H1 (cell line): ENCODE data around the gene TEAD2. TPM values are rescaled to one million over a fixed set of nuclear protein-coding genes. Genes with fewer than 3 reads are reported as not detected.

Source experiments
- CTCF ChIA-PET: fragments of 300-600 bp; sonication (Branson Sonifier 250); formaldehyde crosslinking; loops from one replicate; lab custom pipeline; 2021; ENCODE audit not compliant: partially characterized antibody; lab: Charles Lee
- POLR2A ChIA-PET: fragments of 300-600 bp; sonication (Branson Sonifier 250); formaldehyde crosslinking; loops from one replicate; lab custom pipeline; 2021; ENCODE audit warnings: inconsistent platforms; ENCODE audit not compliant: partially characterized antibody; lab: Charles Lee
- DNase-seq, 2 experiments: peaks; one replicate each; pipeline versions ENCODE4 v3.0.0 to v3.0.0-alpha.2; 2010 to 2022; ENCODE audit warnings: low spot score in 2 of 2, low read depth in 1 of 2, mixed read lengths in 1 of 2
- FAIRE-seq: peaks from 2 replicates; lab custom pipeline; 2011; peaks lifted over from hg19 to GRCh38; lab: Jason Lieb, UNC
- H2AFZ ChIP-seq: 2 replicates; pipeline ENCODE4 v1.8.1; 2012; ENCODE audit warnings: low read length, inconsistent platforms
- H2AK5ac ChIP-seq: 2 replicates; pipeline ENCODE4 v1.6.1; 2013; ENCODE audit warnings: low read depth, low read length
- H2BK120ac ChIP-seq: replicated peaks from 2 replicates; pipeline ENCODE3; 2013; ENCODE audit warnings: low read depth, low read length, inconsistent platforms
- H2BK12ac ChIP-seq: 2 replicates; pipeline ENCODE4 v1.6.1; 2013; ENCODE audit warnings: low read depth, low read length
- H2BK15ac ChIP-seq: 2 replicates; pipeline ENCODE4 v1.6.1; 2013; ENCODE audit warnings: low read length
- H2BK20ac ChIP-seq: 2 replicates; pipeline ENCODE4 v1.6.1; 2013; ENCODE audit warnings: low read length
- H2BK5ac ChIP-seq: 2 replicates; pipeline ENCODE4 v1.6.1; 2013; ENCODE audit warnings: low read depth, low read length
- H3K14ac ChIP-seq: 2 replicates; pipeline ENCODE4 v1.6.1; 2013; ENCODE audit warnings: inconsistent platforms; ENCODE audit not compliant: insufficient read length
- H3K18ac ChIP-seq: 2 replicates; pipeline ENCODE4 v1.6.1; 2013; ENCODE audit warnings: low read length; ENCODE audit errors: extremely low read depth
- H3K23ac ChIP-seq: 2 replicates; pipeline ENCODE4 v1.6.1; 2013; ENCODE audit warnings: inconsistent platforms; ENCODE audit not compliant: insufficient read length
- H3K23me2 ChIP-seq: 2 replicates; pipeline ENCODE4 v1.6.1; 2013; ENCODE audit warnings: low read depth, low read length
- H3K27ac ChIP-seq: 2 replicates; pipeline ENCODE4 v1.6.1; 2011; ENCODE audit warnings: low read depth, low read length, inconsistent platforms
- H3K27me3 ChIP-seq, 4 experiments: replicated peaks in 1 of 4; 1 replicate in 1 of 4; 2 replicates in 3 of 4; pipeline versions ENCODE4 v1.6.1 to v1.8.1; 2011 to 2013; ENCODE audit warnings: low read length in 3 of 4, mild to moderate bottlenecking in 3 of 4, inconsistent platforms in 2 of 4, mixed read lengths in 2 of 4, moderate library complexity in 1 of 4; ENCODE audit not compliant: control insufficient read depth in 3 of 4, insufficient read depth in 3 of 4; ENCODE audit errors: extremely low read depth in 1 of 4
- H3K36me3 ChIP-seq, 4 experiments: 2 replicates each; pipeline versions ENCODE4 v1.6.1 to v1.8.1; 2011 to 2013; ENCODE audit warnings: mild to moderate bottlenecking in 4 of 4, low read length in 3 of 4, moderate library complexity in 2 of 4, control low read depth in 1 of 4, inconsistent platforms in 1 of 4; ENCODE audit not compliant: insufficient read depth in 4 of 4, control insufficient read depth in 2 of 4
- H3K4ac ChIP-seq: replicated peaks from 2 replicates; pipeline ENCODE3; 2013; ENCODE audit warnings: low read length, low read depth, mixed read lengths, inconsistent platforms; ENCODE audit not compliant: insufficient read length
- H3K4me1 ChIP-seq, 4 experiments: replicated peaks in 1 of 4; 1 replicate in 1 of 4; 2 replicates in 3 of 4; pipeline versions ENCODE4 v1.6.1 to v1.8.1; 2011 to 2013; ENCODE audit warnings: low read length in 3 of 4, inconsistent platforms in 2 of 4, mixed read lengths in 1 of 4; ENCODE audit not compliant: insufficient read depth in 4 of 4, control insufficient read depth in 3 of 4
- H3K4me2 ChIP-seq, 2 experiments: 2 replicates each; pipeline versions ENCODE4 v1.6.1 to v1.8.1; 2011 to 2013; ENCODE audit warnings: low read depth in 2 of 2, low read length in 2 of 2, control low read depth in 1 of 2, inconsistent platforms in 1 of 2, mild to moderate bottlenecking in 1 of 2; ENCODE audit not compliant: insufficient read depth in 1 of 2
- H3K4me3 ChIP-seq, 4 experiments: fragments of 200-600, 300-600 bp in 1 of 4; sonication (generic), shearing (Covaris generic), sonication (Bioruptor Twin) in 1 of 4; 2 replicates each; pipeline versions ENCODE4 v1.5.1 to v1.8.1; 2011 to 2016; ENCODE audit warnings: low read length in 4 of 4, low read depth in 3 of 4, control low read depth in 2 of 4, inconsistent platforms in 2 of 4, mild to moderate bottlenecking in 2 of 4, mixed read lengths in 1 of 4, moderate library complexity in 1 of 4; ENCODE audit not compliant: insufficient read depth in 2 of 4; ENCODE audit errors: extremely low read depth in 1 of 4
- H3K56ac ChIP-seq: replicated peaks from 2 replicates; pipeline ENCODE3; 2013; ENCODE audit warnings: low read depth, mild to moderate bottlenecking, mixed read lengths, low read length, inconsistent platforms; ENCODE audit not compliant: insufficient read length
- H3K79me1 ChIP-seq: 2 replicates; pipeline ENCODE4 v1.6.1; 2013; ENCODE audit warnings: low read depth, low read length, control low read depth
- H3K79me2 ChIP-seq, 2 experiments: 2 replicates each; pipeline versions ENCODE4 v1.6.1 to v1.8.1; 2012 to 2013; ENCODE audit warnings: low read length in 2 of 2, mild to moderate bottlenecking in 2 of 2, inconsistent platforms in 1 of 2; ENCODE audit not compliant: insufficient read depth in 2 of 2, control insufficient read depth in 1 of 2
- H3K9ac ChIP-seq, 4 experiments: replicated peaks in 1 of 4; 1 replicate in 1 of 4; 2 replicates in 3 of 4; pipeline versions ENCODE4 v1.6.1 to v1.8.1; 2011 to 2013; ENCODE audit warnings: low read depth in 3 of 4, low read length in 3 of 4, control low read depth in 2 of 4, mild to moderate bottlenecking in 2 of 4, moderate library complexity in 2 of 4, inconsistent platforms in 1 of 4; ENCODE audit errors: extremely low read depth in 1 of 4
- H3K9me3 ChIP-seq, 2 experiments: 2 replicates each; pipeline versions ENCODE4 v1.6.1 to v1.8.1; 2012 to 2013; ENCODE audit warnings: mild to moderate bottlenecking in 2 of 2, moderate library complexity in 2 of 2, control low read depth in 1 of 2, inconsistent platforms in 1 of 2, low read depth in 1 of 2, low read length in 1 of 2, mixed read lengths in 1 of 2; ENCODE audit not compliant: insufficient read depth in 2 of 2
- H4K20me1 ChIP-seq, 2 experiments: replicated peaks in 1 of 2; 2 replicates each; pipeline versions ENCODE3 to v1.8.1; 2011 to 2013; ENCODE audit warnings: inconsistent platforms in 2 of 2, low read length in 2 of 2, mild to moderate bottlenecking in 1 of 2; ENCODE audit not compliant: insufficient read depth in 2 of 2, control insufficient read depth in 1 of 2
- H4K5ac ChIP-seq: 2 replicates; pipeline ENCODE4 v1.6.1; 2013; ENCODE audit warnings: low read length, low read depth, mixed read lengths, inconsistent platforms; ENCODE audit not compliant: insufficient read length
- H4K8ac ChIP-seq: 2 replicates; pipeline ENCODE4 v1.8.0; 2013; ENCODE audit warnings: mild to moderate bottlenecking, moderate library complexity, low read length, inconsistent platforms; ENCODE audit not compliant: insufficient read depth; ENCODE audit errors: extremely low read depth
- H4K91ac ChIP-seq: replicated peaks from 2 replicates; pipeline ENCODE3; 2013; ENCODE audit warnings: low read length, mixed read lengths, inconsistent platforms; ENCODE audit not compliant: insufficient read length
- CTBP2 ChIP-seq: IDR thresholded peaks from 2 replicates; pipeline ENCODE4 v1.7.0; 2011; ENCODE audit warnings: borderline replicate concordance, mild to moderate bottlenecking, moderate library complexity, mixed read lengths, low read length; ENCODE audit not compliant: insufficient read depth, insufficient read length
- EZH2 ChIP-seq: fragments of 200-600 bp; sonication (generic); IDR thresholded peaks from 2 replicates; pipeline ENCODE4 v1.7.1; 2012; ENCODE audit warnings: low read depth, mild to moderate bottlenecking, moderate library complexity, low read length, inconsistent platforms; ENCODE audit not compliant: severe bottlenecking
- JUND ChIP-seq: IDR thresholded peaks from 2 replicates; pipeline ENCODE4 v1.6.1; 2011; ENCODE audit warnings: mild to moderate bottlenecking, improper control_type of control experiment, low read length
- POLR2A ChIP-seq, 2 experiments: IDR thresholded peaks; 1 replicate in 1 of 2; 2 replicates in 1 of 2; pipeline ENCODE4 v1.6.1; 2011; ENCODE audit warnings: low read depth in 2 of 2, low read length in 2 of 2, mild to moderate bottlenecking in 2 of 2; ENCODE audit errors: control extremely low read depth in 1 of 2
- RAD21 ChIP-seq, 2 experiments: IDR thresholded peaks in 1 of 2; conservative IDR thresholded peaks in 1 of 2; 2 replicates each; pipeline ENCODE4 v1.6.1; 2011; ENCODE audit warnings: low read depth in 2 of 2, low read length in 2 of 2, improper control_type of control experiment in 1 of 2, inconsistent platforms in 1 of 2, mild to moderate bottlenecking in 1 of 2, moderate library complexity in 1 of 2
- RXRA ChIP-seq: IDR thresholded peaks from 2 replicates; pipeline ENCODE4 v1.6.1; 2011; ENCODE audit warnings: low read depth, mild to moderate bottlenecking, low read length, moderate library complexity; ENCODE audit not compliant: insufficient read depth
- SIN3A ChIP-seq, 2 experiments: IDR thresholded peaks in 1 of 2; conservative IDR thresholded peaks in 1 of 2; 2 replicates each; pipeline ENCODE4 v1.6.1; 2011 to 2012; ENCODE audit warnings: low read length in 2 of 2, improper control_type of control experiment in 1 of 2, low read depth in 1 of 2, mild to moderate bottlenecking in 1 of 2
- SIRT6 ChIP-seq: IDR thresholded peaks from one replicate; pipeline ENCODE4 v1.7.1; 2012; ENCODE audit warnings: low read length, inconsistent platforms
- TAF7 ChIP-seq: optimal IDR thresholded peaks from 2 replicates; pipeline ENCODE3; 2011; ENCODE audit warnings: low read depth, mild to moderate bottlenecking, inconsistent platforms, low read length, moderate library complexity, borderline replicate concordance
- YY1 ChIP-seq: IDR thresholded peaks from 2 replicates; pipeline ENCODE4 v1.6.1; 2011; ENCODE audit warnings: low read depth, mild to moderate bottlenecking, low read length
- WGBS, 2 experiments: shearing (Covaris generic) in 1 of 2; methylation state at CpG; one replicate each; pipeline versions ENCODE4 v1.1.6 to v1.1.7; 2013 to 2015; ENCODE audit warnings: low lambda C conversion rate in 2 of 2, mixed read lengths in 2 of 2, inconsistent platforms in 1 of 2, low coverage in 1 of 2, missing lambda C conversion rate in 1 of 2; ENCODE audit not compliant: insufficient replicate concordance in 2 of 2, insufficient coverage in 1 of 2, insufficient read length in 1 of 2; ENCODE audit errors: extremely low coverage in 1 of 2, missing lambda C conversion rate in 1 of 2; 5-methylcytosine and 5-hydroxymethylcytosine counted together
- polyA plus RNA-seq, 7 experiments: library from polyadenylated mRNA; depleted of rRNA in 3 of 7; stranded (reverse) in 5 of 7; unstranded in 2 of 7; fragments of >200 nt in 5 of 7; fragments of 200-250 nt in 2 of 7; gene quantifications; 1 replicate in 5 of 7; 2 replicates in 1 of 7; 4 replicates in 1 of 7; pipeline versions ENCODE4 v1.2.1 to v1.2.3, GENCODE V29; 2011 to 2013; ENCODE audit warnings: missing spikeins in 2 of 7, mixed read lengths in 2 of 7
- total RNA-seq: library from RNA; stranded (reverse); fragmentation: NEBNext Ultra II Directional; extraction: Animal tissue kit (Norgen Biotek cat#: 25700); gene quantifications from 2 replicates; pipeline ENCODE4 v1.2.1, GENCODE V29; 2021

The TEAD2 gene
- total and polyA plus RNA-seq, 2 of the 8 experiments (the other 6 are each of a cell fraction or from before 2014, with no cell fraction given) = 87.6 to 146 TPM

GRCh38 chr19:49391581-49392399 lies 29.6 kb upstream of the TEAD2 start:
- H3K4me2 ChIP-seq = no peak overlapping the region
- H3K23me2 ChIP-seq = no peaks in the 10 kb centered on the region; the same call in 1 of the 2 replicates
- no peak overlapping the region for H2AK5ac ChIP-seq
- FAIRE-seq (peak; percentile 93), DNase-seq (peak; percentile 62 to 82)
- no peak overlapping the region; the same call in 1 of the 2 replicates for H2BK12ac ChIP-seq
- H3K23ac ChIP-seq = no peak overlapping the region
- no peak overlapping the region for H3K27ac ChIP-seq
- H3K18ac ChIP-seq = no peak overlapping the region
- no peak overlapping the region for H2BK20ac ChIP-seq
- no peak overlapping the region for H3K14ac ChIP-seq
- no peaks in the 10 kb centered on the region for H3K79me2 ChIP-seq
- no peak overlapping the region for H3K9ac ChIP-seq
- H3K4me3 ChIP-seq = no peak overlapping the region
- H4K20me1 ChIP-seq = no peaks in the 10 kb centered on the region
- no peak overlapping the region for H4K8ac ChIP-seq
- no peak overlapping the region for H3K56ac ChIP-seq
- H3K9me3 ChIP-seq = no peaks in the 10 kb centered on the region
- no peak overlapping the region for H3K4ac ChIP-seq
- WGBS, 2 experiments = 53% methylated on average over 14 of the region's 14 CpGs; no CpG with 5 or more reads in 1 of the 2 experiments
- no peaks in the 10 kb centered on the region for H3K79me1 ChIP-seq
- H2BK15ac ChIP-seq = peak overlapping the region; percentile 100; the same call in 1 of the 2 replicates
- H2BK5ac ChIP-seq = no peak overlapping the region; the same call in 1 of the 2 replicates
- POLR2A ChIA-PET = interaction anchor here (0.6 to 2.0 kb wide), 12 partner anchors 12 to 84 kb away, joined by 3 to 7 read pairs (median 4); no protein-coding TSS in a partner anchor
- no peak overlapping the region for H4K91ac ChIP-seq
- no peaks in the 10 kb centered on the region for H3K36me3 ChIP-seq
- H2AFZ ChIP-seq = peak overlapping the region; percentile 54; the same call in 1 of the 2 replicates
- CTCF ChIA-PET = interaction anchor here (0.6 to 10.4 kb wide), 24 partner anchors 9 to 152 kb away, joined by 3 to 291 read pairs (median 6); partner anchors contain the start of genes GFY, PTH2 and SLC17A7
- no peaks in the 10 kb centered on the region for H3K27me3 ChIP-seq
- peaks cover 0 to 8% (median 3%) of the 10 kb centered on the region in 4 experiments; a peak in 3 of 7 replicates for H3K4me1 ChIP-seq
- no peak overlapping the region for H2BK120ac ChIP-seq
- no peak overlapping the region for H4K5ac ChIP-seq
- TF ChIP-seq POLR2A (IDR thresholded peaks at IDR 0.05; ENCODE audit: control extremely low read depth in 1 of 2, low read depth in 2 of 2, low read length in 2 of 2) = no peak
- TF ChIP-seq CTBP2 = no peak
- TF ChIP-seq EZH2 = no peak
- TF ChIP-seq SIRT6 = no peak
- peak; percentile 55; the same call in 1 of the 2 replicates for TF ChIP-seq YY1
- no peak for TF ChIP-seq TAF7
- 0 out of 2 replicates have a peak, but pooled peaks have one; percentile 35 for TF ChIP-seq JUND
- peak; percentile 99 for TF ChIP-seq RAD21 (IDR thresholded peaks at IDR 0.05 in 1 of 2, conservative IDR thresholded peaks at IDR 0.05 in 1 of 2; ENCODE audit: low read depth in 2 of 2, low read length in 2 of 2)
- TF ChIP-seq RXRA = no peak
- TF ChIP-seq SIN3A (conservative IDR thresholded peaks at IDR 0.05 in 1 of 2, IDR thresholded peaks at IDR 0.05 in 1 of 2; ENCODE audit: low read depth in 1 of 2, low read length in 2 of 2) = peak in 1 of 2 experiments; percentile 82; a peak in 1 of 4 replicates
